ENCODE measurements around the gene FSCN2.

The FSCN2 gene

DNA sequence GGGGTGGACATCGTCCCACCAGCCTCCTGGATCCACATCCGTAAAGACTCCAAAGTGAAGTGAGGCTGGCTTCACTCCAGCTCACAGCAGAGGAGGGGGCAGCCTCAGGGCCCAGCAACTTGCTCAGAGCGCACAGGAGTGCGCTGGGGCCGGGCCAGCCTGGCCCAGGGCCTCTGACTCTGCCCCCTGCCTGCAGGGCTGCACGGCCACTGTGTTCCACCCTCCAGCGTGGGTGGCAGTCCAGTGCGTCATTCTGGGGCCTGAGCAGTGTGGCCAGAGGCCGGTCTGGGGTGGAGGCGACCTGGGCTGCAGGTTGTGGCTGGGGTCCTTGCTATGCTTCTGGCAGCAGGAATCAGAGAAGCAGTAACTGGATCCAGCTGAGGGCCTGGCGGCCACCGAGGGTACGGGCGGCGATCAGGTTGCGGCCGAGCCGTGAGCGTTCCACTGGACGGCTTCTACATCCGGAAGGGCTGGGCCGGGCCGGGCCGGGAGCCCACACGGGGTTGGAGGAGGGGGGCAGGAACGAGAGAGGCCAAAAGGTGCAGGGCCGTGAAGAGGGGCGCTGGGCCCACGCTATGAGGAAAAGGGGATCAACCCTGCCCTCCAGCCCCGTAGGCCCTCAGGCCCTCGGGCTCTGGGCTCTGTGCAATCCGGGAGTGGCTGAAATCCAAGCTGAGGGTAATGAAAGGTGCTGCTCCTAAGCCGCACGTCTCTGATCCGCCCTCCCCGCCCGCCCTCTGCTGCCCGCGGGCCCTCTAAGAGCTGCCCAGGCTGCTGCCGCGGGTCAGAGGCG is at the start of gene FSCN2:
Gene FSCN2 (plus strand): TSS at position 787 of the 793 bp plus-strand sequence. CDS start 155 bp downstream, outside the sequence.
- FAIRE-seq, result no peak

DNA sequence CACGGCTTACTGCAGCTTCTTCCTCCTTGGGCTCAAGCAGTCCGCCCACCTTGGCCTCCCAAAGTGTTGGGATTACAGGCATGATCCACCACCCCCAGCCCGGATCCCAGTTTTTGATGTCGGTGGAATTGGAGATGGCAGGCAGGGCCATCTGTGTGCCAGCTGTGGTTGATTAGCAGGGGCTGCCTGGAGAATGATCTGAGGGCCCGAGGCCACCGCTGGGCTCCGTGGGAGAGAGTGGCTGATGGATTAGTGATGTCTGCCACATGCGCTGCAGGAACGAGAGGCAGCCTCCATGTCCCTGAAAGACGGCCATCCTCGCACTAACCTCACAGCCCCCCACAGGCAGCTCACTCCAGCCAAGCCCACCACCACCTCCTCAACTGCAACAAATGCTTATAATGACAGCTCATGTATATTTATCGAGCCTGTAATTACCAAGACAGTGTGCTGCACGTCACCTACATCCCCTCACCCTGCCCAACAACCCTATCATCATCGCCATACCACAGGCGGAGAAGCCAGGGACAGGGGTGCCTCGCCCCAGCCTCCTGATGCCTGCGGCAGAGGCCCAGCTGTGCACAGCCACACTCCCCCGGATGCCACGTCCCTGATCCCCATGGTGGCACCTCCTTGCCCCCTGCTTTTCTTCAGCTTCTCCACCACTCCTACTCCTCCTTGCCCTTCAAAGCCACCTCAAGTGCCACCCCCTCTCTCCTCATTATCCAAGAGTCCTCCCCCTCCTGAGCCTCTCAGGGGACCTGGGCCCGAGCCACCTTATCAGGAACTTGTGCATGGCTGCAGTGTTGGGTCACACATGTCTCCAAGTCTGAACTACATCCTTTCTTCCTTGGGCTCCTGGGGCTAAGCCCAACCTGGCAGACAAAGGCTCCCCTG is 48.8 kb upstream of the FSCN2 start:
- no peak for FAIRE-seq

DNA sequence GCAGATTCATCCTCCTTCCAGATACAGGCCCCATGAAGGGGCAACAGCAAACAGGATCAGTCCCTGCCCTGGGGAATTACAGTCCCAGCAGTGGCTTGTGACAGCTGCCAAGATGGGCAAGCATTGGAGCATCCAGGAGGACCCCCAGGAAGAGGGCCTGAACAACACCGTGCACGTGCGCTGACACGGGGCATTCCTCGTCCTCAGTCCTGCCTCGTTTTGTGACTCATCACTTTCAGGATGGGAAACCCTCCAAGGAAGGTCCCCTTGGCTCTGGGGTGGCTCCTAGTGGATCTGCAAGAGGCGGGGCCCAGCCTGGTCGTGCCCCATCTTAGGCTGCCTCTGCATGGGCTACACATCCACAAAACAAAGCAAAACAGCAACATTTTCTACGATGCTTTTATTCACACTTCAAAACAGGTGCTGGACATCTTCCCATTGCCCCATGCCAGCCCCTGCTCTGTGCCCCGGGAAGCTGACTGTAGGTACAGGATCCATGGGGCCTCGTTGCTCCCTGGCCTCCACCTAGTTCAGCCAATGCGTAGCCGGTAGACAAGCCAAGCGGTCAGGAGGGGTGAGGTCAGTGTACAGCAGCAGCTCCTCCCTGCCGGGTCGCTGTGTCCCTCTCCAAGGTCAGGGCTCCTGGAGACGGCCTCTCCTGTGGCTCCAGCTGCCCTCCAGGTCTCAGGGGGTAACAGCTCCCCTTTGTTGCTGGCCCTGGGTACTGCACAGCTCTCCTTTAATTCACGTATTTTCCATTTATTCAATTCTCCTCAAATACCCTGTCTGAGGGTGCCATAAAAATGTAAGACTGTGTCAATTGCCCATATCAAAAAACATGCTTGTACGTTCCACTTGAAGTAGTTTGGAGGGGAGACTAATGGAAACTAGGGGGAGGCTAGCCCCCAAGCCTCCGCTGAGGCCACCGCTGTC is 47.8 kb upstream of the FSCN2 start:
- no peak for FAIRE-seq

DNA sequence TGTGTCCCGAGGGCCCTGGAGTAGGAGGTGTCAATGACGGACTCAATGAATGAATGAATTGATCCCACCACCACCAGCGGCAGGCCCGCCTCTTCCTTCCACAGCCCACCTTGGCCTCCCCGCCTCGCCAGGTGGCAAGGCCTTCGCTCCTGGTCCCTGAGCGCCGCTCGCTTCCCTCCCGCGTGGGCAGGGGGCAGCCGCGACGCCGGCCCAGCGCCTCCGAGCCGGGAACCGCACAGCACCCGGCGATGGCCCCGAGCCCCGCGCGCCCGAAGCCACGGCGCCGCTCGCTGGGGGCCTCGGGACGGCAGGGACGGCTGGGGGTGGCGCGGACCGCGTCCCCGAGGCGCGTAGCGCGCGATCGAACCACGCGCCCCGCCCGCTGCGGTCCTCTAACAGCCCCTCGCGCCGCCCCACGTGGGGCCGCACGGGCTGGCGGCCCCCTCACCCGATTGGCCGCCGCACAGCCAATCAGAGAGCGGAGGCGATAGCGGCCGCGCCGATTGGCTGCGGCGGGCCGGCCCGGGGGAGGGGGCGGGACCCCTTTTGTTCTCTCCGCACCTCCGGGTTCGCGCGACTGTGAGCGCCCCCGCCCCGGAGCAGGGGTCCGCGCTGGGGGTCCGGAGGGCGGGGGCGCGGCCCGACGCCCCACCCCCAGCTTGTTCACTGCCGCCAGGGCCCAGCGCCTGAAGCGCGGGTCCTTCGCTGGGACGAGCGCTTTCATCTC is 46.9 kb upstream of the FSCN2 start:
- no peak for FAIRE-seq

DNA sequence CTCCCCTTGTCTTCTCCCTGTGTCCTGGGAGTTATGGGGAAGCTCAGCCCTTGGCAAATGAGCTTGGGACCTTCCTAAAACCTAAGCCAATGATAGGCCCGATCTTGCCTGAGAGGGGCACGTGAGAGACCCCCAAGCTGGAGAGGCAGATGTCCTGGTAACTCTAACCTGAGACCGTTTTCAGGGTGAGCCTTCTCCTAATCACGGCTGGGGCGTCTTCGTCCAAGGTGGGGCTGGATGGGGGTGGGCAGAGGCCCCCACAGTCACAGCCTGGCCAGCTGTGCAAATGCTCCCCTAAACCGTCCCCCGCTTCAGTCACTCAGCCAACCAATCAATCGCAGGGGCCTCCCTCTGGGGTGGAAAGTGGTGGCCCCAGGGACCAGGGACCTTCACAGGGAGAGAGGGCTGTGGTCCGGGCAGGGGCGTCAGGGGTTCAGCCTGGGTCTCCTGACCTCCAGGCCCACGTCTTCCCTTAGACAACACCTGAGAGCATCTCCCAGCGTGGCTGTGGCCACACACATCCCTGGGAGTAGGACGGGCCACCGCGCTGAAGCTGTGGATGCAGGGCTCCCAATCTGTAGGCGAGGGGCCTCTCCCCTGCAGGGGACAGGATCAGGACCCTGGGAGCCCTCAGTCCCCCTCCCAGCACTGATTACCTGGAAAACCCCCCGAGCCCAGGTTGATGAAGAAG is 46.2 kb upstream of the FSCN2 start:
- no peak for FAIRE-seq

DNA sequence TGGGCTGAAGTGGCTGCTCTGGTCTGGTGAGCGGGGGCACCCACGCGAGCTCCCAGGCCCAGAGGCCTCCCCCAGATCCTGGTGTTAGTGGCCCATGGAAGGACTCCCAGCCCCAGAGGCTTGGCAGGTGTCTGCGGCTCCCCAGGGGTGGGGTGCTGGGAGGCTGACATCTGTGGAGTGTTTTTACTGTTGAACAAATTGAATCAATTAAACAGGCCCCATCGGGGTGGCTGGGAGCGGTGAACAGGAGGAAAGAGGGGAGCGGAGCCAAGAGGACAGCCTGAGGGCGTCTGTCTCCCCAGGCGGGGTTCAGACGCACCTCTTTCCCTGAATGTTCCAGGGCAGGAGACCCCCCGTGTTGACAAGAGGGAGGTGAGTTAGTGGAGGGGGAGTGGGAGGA is 45.5 kb upstream of the FSCN2 start:
- FAIRE-seq, result no peak

- FAIRE-seq, result no peak
These were observed 44.9 kb upstream of the FSCN2 start for GRCh38 chr17:81483085-81483861.

- no peak for FAIRE-seq
These were observed 44.3 kb upstream of the FSCN2 start for GRCh38 chr17:81483862-81484194.

DNA sequence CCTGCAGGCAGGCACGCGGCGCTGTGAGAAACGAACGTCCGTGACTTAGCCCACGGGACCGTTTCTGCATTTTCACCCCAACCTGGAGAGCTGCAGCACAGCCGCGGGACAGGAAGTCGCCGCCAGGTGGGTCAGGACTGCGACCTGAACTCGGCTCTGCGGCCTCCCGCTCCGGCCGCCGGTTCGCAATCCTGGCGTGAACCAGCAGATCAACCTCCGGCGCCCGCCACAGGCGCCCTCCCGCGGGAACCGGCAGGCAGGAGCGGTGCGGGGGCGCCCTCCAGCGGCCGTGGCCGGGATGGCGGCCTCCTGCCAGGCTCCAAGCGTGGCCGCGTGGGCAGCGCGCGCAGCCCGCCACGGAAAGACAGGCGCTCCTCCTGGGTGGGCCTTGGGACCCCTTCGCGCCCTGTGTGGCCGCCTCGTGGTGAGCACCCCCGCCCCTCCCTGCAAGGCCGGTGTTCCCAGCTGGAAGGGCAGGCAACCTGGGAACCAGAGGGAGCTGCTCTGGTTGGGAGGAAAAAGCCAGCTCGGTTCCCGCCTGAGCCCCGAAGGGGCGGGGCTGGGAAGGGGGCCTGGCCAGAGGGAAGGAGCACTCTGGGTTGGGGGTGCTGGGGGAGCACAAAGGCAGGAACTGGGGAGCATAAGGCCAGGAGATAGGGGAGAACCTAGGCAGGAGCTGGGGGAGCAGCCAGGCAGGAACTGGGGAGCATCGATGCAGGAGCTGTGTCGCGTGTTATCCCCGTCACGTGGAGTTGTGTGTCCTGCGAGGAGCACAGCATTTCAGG is 43.8 kb upstream of the FSCN2 start:
- no peak for FAIRE-seq

DNA sequence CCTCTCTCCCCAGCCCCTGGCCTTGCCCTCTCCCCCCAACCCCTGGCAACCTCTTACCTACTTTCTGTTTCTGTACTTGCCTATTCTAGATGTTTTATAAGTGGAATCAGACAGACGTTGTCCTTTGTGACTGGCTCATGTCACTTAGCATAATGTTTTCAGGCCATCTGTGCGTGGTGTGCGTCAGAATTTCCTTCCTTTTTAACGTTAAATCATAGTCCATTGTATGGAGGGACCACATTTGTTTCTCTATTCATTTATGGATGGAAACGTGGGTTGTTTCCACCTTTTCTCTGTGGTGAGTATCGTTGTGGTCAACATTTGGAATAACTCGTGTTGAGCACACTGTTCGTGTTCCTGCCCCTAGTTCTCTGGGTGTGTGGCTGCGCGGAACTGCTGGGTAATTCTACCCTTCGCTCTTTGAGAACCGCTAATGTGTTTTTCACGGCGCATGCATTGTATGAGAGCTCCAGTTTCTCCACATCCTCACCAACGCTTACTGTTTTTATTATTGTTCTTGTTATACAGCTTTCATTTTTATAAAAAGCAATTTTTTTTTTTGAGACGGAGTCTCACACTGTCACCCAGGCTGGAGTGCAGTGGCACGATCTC is 41.9 kb upstream of the FSCN2 start:
- FAIRE-seq, result no peak

GRCh38 chr17:81487089-81487486 is 41.1 kb upstream of the FSCN2 start:
- no peak for FAIRE-seq

DNA sequence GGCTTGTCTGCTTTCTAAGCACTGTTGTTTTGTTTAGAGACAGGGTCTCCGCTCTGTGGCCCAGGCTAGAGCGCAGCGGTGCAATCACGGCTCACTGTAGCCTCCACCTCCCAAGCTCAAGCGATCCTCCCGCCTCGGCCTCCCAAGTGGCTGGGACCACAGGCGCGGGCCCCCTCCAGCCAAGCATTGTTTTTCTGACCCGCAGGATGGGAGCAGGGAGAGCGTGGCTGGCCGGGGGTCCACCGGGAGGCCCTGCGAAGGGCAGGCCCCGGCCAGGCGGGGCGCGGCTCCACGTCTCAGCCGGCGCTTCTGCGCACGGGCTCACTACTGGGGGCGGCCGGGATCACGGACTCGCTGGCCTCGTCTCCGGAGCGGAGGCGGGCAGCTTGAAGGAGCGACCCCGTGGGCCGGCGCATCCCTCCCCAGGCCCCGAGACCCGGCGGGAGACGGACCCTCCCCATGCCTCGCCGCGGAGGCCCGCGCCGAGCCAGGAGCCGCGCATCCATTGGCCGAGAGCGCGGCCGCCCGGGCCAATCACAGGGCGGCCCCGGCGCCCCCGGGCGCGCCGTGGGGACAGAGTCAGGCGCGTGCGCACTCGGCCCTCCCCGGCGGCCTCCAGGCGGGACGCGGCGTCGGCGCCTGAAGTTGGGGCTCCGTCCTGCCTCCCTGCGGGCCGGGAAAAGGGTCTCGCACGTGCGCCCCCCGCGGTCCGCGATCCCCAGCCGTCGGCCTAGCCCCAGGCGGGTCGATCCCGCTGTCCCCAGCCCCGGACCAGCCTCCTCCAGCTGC is 40.5 kb upstream of the FSCN2 start:
- FAIRE-seq, result no peak

- no peak for FAIRE-seq
These were observed 39.8 kb upstream of the FSCN2 start for GRCh38 chr17:81488276-81488860.

DNA sequence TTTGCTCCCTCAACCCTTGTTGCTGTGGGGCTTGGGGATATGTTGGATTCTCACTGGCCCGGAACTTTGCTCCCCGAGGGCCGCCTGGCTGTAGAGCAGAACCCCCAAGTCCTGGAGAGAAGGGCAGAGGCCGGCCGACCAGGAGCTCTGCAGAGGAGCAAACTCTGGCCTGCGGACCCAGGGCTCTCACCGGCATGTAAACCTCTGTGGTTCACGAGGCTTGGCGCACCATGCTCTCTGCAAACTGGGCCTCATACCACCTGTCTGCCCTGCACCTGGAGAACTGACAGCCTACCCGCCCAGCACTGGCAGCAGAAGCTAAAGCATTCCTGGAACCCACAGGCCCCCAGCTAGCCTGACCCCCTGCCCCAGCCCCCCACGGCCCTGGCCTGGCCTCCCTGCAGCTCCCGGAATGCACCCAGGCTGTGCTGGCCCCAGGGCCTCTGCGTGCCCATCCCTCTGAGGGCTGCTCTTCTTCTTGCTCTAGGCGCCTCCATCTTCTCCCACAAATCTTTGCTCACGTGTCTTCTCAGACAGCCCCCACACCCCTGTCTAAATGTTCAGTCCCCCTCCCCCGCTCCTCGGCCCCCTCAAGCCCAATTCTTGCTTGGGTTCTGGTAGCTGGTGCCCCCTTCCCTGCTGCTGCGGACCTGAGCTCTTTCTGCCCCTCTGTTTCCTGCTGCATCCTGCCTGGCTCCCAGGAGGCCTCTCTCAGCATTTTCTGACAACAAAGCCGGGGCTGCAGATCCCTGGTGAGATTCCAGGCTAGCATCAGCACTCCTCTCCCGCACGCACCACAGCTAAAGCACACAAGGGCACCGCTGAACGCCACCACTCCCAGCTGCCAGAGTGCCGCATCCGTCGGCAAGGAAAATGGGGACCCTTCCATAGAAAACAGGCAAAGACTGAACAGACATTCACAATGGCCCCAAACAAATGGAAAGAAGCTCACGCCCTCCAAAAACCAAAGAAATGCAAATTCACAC is 38.9 kb upstream of the FSCN2 start:
- FAIRE-seq, result no peak

DNA sequence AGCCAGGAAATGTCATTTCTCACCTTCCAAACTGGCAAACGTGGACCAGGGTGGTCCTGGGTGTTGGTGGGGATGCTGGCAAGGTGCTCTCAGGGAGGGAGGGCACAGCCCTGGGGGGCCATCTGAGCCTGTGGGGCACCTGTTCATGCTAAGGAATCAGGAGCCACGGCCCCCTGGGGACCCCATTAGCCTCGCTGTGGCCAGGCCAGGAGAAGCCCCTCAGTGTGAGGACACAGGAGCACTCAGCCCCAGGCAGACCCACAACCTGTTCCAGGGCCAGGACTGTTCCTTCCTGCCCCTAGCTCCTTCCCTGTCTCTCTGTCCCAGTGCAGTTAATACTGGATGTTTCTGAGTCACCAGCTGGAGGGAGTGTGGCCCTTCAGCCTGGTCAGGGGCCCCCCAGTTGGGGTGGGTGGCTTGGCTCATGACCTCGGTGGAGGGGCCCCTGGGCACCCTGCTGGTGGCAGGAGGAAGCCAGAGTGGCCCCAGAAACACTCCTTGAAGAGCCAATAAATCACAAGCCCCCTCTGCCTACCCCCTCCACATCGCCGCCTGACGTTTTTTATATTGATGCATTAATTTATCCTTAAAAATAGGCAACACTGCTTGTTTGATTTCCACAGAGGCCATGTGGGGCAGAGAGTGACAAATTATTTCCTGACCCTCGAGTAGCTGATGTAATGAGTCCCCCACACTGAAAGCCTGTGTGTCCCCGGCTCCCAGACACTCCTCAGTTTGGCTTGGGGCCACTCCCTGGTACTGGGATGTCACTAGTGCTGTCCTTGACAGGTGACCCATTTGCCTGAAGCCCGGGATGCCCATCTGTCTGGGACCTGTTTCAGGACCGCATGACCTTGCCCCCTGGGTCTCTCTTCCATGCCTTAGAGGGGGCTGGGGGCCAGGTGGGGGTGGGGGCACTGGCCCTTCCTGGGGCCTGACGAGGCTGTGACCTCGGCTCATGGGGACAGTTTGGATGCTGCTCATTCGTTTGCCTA is 37.9 kb upstream of the FSCN2 start:
- FAIRE-seq, result no peak

- FAIRE-seq, result no peak
These were observed 37.0 kb upstream of the FSCN2 start for GRCh38 chr17:81491181-81491581.

Measured in endometrium (tissue), 2 donors.